BE2C (cell line): ENCODE data around the gene MC2R.

Source experiments
- DNase-seq: peaks from one replicate; pipeline ENCODE4 v3.0.0-alpha.2; 2020
- H3K27me3 ChIP-seq: fragments of 250-450 bp; sonication (Bioruptor Pico); 2 replicates; pipeline ENCODE4 v1.5.1; 2020; ENCODE audit warnings: mild to moderate bottlenecking
- H3K36me3 ChIP-seq: fragments of 250-450 bp; sonication (Bioruptor Pico); 2 replicates; pipeline ENCODE4 v1.5.1; 2020; ENCODE audit warnings: mild to moderate bottlenecking
- H3K4me1 ChIP-seq: fragments of 250-450 bp; sonication (Bioruptor Pico); 2 replicates; pipeline ENCODE4 v1.5.1; 2020
- H3K4me3 ChIP-seq: 2 replicates; pipeline ENCODE4 v1.5.1; 2011; ENCODE audit warnings: low read depth, low read length
- H3K9me3 ChIP-seq: fragments of 250-450 bp; sonication (Bioruptor Pico); 2 replicates; pipeline ENCODE4 v1.5.1; 2020
- TF ChIP-seq, protein P1 (sequence below): IDR thresholded peaks from 2 replicates; pipeline ENCODE4 v1.5.1; 2012; ENCODE audit warnings: mild to moderate bottlenecking, low read depth, low read length

Gene MC2R

DNA sequence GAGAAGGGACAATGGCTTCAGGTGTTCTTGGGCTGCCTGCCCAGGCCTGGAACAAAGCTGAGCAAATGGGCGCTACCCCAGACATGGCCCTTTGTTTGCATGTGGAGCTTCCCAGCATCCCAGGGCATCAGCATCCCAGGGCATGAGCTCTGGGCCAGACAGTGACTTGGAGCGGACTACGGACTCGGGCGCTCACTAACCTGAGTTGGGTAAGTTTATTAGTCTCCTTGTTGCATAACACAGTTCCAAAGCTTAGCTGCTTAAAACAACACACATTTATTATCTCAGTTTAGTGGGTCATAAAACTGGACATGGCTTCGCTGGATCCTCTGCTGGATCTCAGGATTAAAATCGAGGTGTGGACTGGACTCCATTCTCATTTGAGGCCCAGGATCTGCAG, 35.8 kb downstream of the MC2R start:
- H3K4me1 ChIP-seq: no peaks in the 10 kb centered on the region

DNA sequence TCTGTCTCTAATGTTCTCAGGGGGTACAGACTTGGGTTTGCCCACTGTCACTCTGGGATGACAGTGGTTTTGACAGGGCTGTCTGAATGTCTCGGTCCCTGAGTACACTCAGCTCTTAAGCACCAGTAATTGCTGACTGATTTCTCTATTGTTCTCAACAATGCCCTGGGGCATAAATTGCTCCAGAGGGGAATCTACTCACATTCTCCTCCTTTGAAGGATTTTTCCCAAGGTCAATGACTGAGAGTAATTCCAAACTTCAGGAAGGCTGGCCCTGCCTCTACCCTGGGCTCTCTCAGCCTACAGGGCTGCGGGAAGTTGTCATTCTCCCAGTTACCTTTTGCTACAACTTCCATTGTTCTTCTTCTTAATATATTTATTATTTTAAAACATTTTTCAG, 36.5 kb downstream of the MC2R start:
- Histone ChIP-seq H3K9me3 (no peaks in the 10 kb centered on the region), H3K4me3 (no peak overlapping the region), H3K27me3 (no peaks in the 10 kb centered on the region), H3K4me1 (no peaks in the 10 kb centered on the region), H3K36me3 (no peaks in the 10 kb centered on the region)
- TF ChIP-seq, protein P1, sequence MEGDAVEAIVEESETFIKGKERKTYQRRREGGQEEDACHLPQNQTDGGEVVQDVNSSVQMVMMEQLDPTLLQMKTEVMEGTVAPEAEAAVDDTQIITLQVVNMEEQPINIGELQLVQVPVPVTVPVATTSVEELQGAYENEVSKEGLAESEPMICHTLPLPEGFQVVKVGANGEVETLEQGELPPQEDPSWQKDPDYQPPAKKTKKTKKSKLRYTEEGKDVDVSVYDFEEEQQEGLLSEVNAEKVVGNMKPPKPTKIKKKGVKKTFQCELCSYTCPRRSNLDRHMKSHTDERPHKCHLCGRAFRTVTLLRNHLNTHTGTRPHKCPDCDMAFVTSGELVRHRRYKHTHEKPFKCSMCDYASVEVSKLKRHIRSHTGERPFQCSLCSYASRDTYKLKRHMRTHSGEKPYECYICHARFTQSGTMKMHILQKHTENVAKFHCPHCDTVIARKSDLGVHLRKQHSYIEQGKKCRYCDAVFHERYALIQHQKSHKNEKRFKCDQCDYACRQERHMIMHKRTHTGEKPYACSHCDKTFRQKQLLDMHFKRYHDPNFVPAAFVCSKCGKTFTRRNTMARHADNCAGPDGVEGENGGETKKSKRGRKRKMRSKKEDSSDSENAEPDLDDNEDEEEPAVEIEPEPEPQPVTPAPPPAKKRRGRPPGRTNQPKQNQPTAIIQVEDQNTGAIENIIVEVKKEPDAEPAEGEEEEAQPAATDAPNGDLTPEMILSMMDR: no peak
- no peak for DNase-seq

More for the DNA sequence above, 35.8 kb downstream of the MC2R start:
- no peaks in the 10 kb centered on the region for H3K27me3 ChIP-seq
- no peak for DNase-seq
- no peaks in the 10 kb centered on the region for H3K9me3 ChIP-seq
- TF ChIP-seq, protein P1: no peak
- no peaks in the 10 kb centered on the region for H3K36me3 ChIP-seq
- no peak overlapping the region for H3K4me3 ChIP-seq

DNA sequence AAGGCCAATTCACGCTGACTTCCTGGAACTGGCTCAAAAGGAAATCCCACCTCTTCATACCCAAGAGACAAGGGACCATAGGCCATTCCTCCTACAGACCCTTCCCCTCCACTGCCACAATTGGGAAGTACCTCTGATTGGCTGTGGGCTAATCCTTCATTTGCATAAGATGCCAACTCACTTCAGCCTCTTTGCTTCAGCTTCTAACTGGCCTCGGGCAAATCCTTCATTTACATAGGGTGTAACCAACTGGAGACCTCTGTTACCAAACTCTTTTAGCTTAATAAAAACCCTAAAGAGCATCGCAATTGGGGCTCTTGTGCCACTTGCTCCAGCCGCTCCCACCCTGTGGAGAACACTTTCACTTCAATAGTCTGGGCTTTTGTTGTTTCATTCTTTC, 38.2 kb downstream of the MC2R start:
- TF ChIP-seq, protein P1: no peak
- Histone ChIP-seq H3K27me3 (no peaks in the 10 kb centered on the region), H3K4me3 (no peak overlapping the region), H3K4me1 (no peaks in the 10 kb centered on the region), H3K36me3 (no peaks in the 10 kb centered on the region), H3K9me3 (no peaks in the 10 kb centered on the region)
- no peak for DNase-seq

DNA sequence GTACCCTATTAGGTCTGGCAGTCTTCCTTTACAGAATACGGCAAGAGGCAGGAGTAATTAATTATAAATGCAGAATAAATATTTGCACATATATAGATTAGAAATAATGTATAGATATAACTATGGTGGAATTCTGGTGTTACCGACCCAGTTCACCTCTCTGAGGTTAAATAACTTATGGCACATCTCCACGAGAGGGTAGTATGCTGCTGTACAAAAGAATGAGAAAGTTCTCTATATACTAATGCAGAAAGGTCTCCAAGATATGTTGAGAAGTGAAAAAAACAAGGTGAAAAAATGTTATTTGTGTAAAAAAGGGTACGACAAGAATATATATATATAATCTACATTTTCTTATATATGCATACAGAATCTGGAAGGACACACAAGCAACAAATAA, 40.8 kb downstream of the MC2R start:
- Histone ChIP-seq H3K9me3 (no peaks in the 10 kb centered on the region), H3K4me1 (no peaks in the 10 kb centered on the region), H3K27me3 (no peaks in the 10 kb centered on the region), H3K36me3 (no peaks in the 10 kb centered on the region), H3K4me3 (no peak overlapping the region)
- TF ChIP-seq, protein P1: no peak
- DNase-seq: no peak

DNA sequence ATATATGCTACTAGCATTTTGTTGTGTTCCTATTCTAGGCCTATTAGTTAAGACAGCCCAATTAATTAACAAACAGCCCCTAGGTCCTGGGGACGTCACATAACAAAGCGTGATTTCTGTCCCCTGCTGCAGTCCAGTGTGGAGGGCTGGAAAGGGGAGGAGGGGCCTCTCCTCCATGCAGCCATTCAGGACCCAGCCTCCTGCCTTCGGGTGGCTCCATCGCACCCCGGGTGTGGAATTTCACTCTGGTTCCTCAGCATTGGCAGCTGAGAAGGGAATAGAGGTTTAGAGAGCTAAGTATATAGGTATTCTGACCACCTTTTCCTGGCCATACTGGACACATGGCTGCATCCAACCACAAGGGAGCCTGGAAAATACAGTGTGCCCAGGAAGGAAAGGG, 42.4 kb downstream of the MC2R start:
- Histone ChIP-seq H3K27me3 (peaks cover 4% of the 10 kb centered on the region; the same call in 1 of the 2 replicates), H3K4me3 (no peak overlapping the region), H3K36me3 (no peaks in the 10 kb centered on the region), H3K9me3 (no peaks in the 10 kb centered on the region), H3K4me1 (no peaks in the 10 kb centered on the region)
- TF ChIP-seq, protein P1: no peak
- no peak for DNase-seq

DNA sequence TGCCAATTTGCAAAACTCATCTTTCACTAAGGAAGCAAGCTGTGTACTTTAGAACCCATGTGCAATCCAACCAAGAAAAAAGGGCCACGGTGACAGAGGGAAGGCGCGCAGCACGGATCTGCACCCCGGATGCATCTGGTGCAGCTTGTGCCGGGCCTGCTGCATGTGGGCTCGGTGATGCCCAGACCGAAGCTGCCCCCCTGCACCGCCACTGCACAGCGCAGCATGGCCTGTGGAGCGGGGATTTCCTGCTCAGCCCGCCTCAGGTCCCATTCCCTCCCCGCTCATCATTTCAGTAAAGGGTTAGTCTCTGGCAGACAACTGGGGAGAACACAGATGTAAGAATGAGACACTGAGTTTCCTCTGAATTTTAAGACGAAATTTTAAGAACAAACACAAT, 43.0 kb downstream of the MC2R start:
- TF ChIP-seq, protein P1: no peak
- Histone ChIP-seq H3K4me1 (no peaks in the 10 kb centered on the region), H3K9me3 (no peaks in the 10 kb centered on the region), H3K4me3 (no peak overlapping the region), H3K36me3 (no peaks in the 10 kb centered on the region), H3K27me3 (peaks cover 4% of the 10 kb centered on the region; the same call in 1 of the 2 replicates)
- DNase-seq: no peak
